GM23338 (cell line): ENCODE results near the gene NPC2. TPM values are rescaled to one million over a fixed set of nuclear protein-coding genes. Genes with fewer than 3 reads are reported as not detected.
A peak's percentile ranks its signal among the peaks of the same experiment; 100 is the strongest.

Experiments
- ATAC-seq: fragments of 200-7000 bp; cut with Tn5 transposase; 3 replicates; pipeline ENCODE4 v1.9.1; 2020
- DNase-seq: peaks from one replicate; pipeline ENCODE4 v3.0.0-alpha.2; 2015; ENCODE audit warnings: low spot score
- H2AFZ ChIP-seq: fragments of 200-600 bp; sonication (generic); 2 replicates; pipeline ENCODE4 v1.8.0; 2016; ENCODE audit warnings: antibody characterized with exemption, mild to moderate bottlenecking, moderate library complexity
- H3F3A ChIP-seq: fragments of 200-600 bp; sonication (generic); replicated peaks from 2 replicates; pipeline ENCODE4 v1.8.0; 2017; ENCODE audit warnings: antibody characterized with exemption, mixed run types, low read depth
- H3K27ac ChIP-seq: fragments of 200-600 bp; sonication (generic); 2 replicates; pipeline ENCODE4 v1.6.1; 2016; ENCODE audit warnings: low read depth
- H3K27me3 ChIP-seq: fragments of 200-600 bp; sonication (generic); 2 replicates; pipeline ENCODE4 v1.8.0; 2016; ENCODE audit warnings: mild to moderate bottlenecking, mixed run types, moderate library complexity; ENCODE audit not compliant: insufficient read depth
- H3K36me3 ChIP-seq: fragments of 200-600 bp; sonication (generic); 2 replicates; pipeline ENCODE4 v1.8.0; 2016; ENCODE audit warnings: mild to moderate bottlenecking; ENCODE audit not compliant: insufficient read depth
- H3K4me1 ChIP-seq: fragments of 200-600 bp; sonication (generic); 2 replicates; pipeline ENCODE4 v1.8.0; 2016; ENCODE audit warnings: mild to moderate bottlenecking, moderate library complexity; ENCODE audit not compliant: insufficient read depth
- H3K4me2 ChIP-seq: fragments of 200-600 bp; sonication (generic); 2 replicates; pipeline ENCODE4 v1.7.1; 2017; ENCODE audit warnings: mixed run types
- H3K4me3 ChIP-seq: fragments of 200-600 bp; sonication (generic); 2 replicates; pipeline ENCODE4 v1.6.1; 2016; ENCODE audit warnings: mixed run types
- H3K79me2 ChIP-seq: fragments of 200-600 bp; sonication (generic); replicated peaks from 2 replicates; pipeline ENCODE4 v1.8.0; 2017; ENCODE audit warnings: mild to moderate bottlenecking; ENCODE audit not compliant: insufficient read depth
- H3K9me2 ChIP-seq: fragments of 200-600 bp; sonication (generic); 2 replicates; pipeline ENCODE4 v1.8.0; 2017; ENCODE audit not compliant: insufficient read depth
- H4K20me1 ChIP-seq: fragments of 200-600 bp; sonication (generic); replicated peaks from 2 replicates; pipeline ENCODE4 v1.8.0; 2017; ENCODE audit warnings: mild to moderate bottlenecking; ENCODE audit not compliant: insufficient read depth
- H3K27ac Mint-ChIP-seq: 2 replicates; pipeline ENCODE4 v1.8.0; 2020; ENCODE audit warnings: inconsistent platforms, mild to moderate bottlenecking, moderate library complexity, mixed read lengths
- H3K27me3 Mint-ChIP-seq: 3 replicates; pipeline ENCODE4 v1.8.0; 2022; ENCODE audit warnings: low read depth, mild to moderate bottlenecking, moderate library complexity, mixed read lengths, inconsistent platforms; ENCODE audit not compliant: insufficient read depth, poor library complexity
- H3K36me3 Mint-ChIP-seq: 3 replicates; pipeline ENCODE4 v1.8.0; 2021; ENCODE audit warnings: low read depth, mild to moderate bottlenecking, inconsistent platforms, moderate library complexity, mixed read lengths
- H3K4me1 Mint-ChIP-seq: 3 replicates; pipeline ENCODE4 v1.8.0; 2020; ENCODE audit warnings: mild to moderate bottlenecking, inconsistent platforms, mixed read lengths
- H3K4me3 Mint-ChIP-seq: 3 replicates; pipeline ENCODE4 v1.8.0; 2021; ENCODE audit warnings: moderate library complexity, mild to moderate bottlenecking, inconsistent platforms, mixed read lengths
- H3K9me3 Mint-ChIP-seq: 3 replicates; pipeline ENCODE4 v1.8.0; 2020; ENCODE audit warnings: moderate library complexity, mild to moderate bottlenecking, inconsistent platforms, mixed read lengths
- CREB1 ChIP-seq: fragments of 250-450 bp; sonication (Bioruptor Pico); IDR thresholded peaks from 2 replicates; pipeline ENCODE4 v1.5.0; 2020; ENCODE audit warnings: low read depth, mild to moderate bottlenecking, moderate library complexity
- CTCF ChIP-seq, 2 experiments: fragments of 200-600 bp in 1 of 2; sonication (generic) in 1 of 2; conservative IDR thresholded peaks; 2 replicates each; pipeline versions ENCODE4 v1.5.1 to v1.6.1; 2016 to 2017; ENCODE audit warnings: antibody characterized with exemption in 2 of 2, low read depth in 2 of 2, mild to moderate bottlenecking in 2 of 2, moderate library complexity in 1 of 2
- ETS1 ChIP-seq: IDR thresholded peaks from 2 replicates; pipeline ENCODE4 v1.6.1; 2016; ENCODE audit warnings: antibody characterized with exemption
- EZH2 ChIP-seq: fragments of 200-600 bp; sonication (generic); IDR thresholded peaks from one replicate; pipeline ENCODE4 v1.8.0; 2017; ENCODE audit warnings: antibody characterized with exemption, mild to moderate bottlenecking, low read depth; ENCODE audit not compliant: unreplicated experiment
- EZH2phosphoT487 ChIP-seq: fragments of 200-600 bp; sonication (generic); IDR thresholded peaks from one replicate; pipeline ENCODE4 v1.8.1; 2018; ENCODE audit warnings: antibody characterized with exemption; ENCODE audit not compliant: unreplicated experiment
- JUNB ChIP-seq: IDR thresholded peaks from one replicate; pipeline ENCODE4 v1.6.1; 2016; ENCODE audit warnings: antibody characterized with exemption; ENCODE audit not compliant: unreplicated experiment
- NANOG ChIP-seq: IDR thresholded peaks from 2 replicates; pipeline ENCODE4 v1.6.1; 2016; ENCODE audit warnings: antibody characterized with exemption, borderline replicate concordance
- POLR2AphosphoS5 ChIP-seq: IDR thresholded peaks from 2 replicates; pipeline ENCODE4 v1.6.1; 2016; ENCODE audit warnings: antibody characterized with exemption, low read depth
- REST ChIP-seq: IDR thresholded peaks from one replicate; pipeline ENCODE4 v1.6.1; 2018; ENCODE audit warnings: antibody characterized with exemption; ENCODE audit not compliant: unreplicated experiment
- STAT1 ChIP-seq: IDR thresholded peaks from one replicate; pipeline ENCODE4 v1.6.1; 2016; ENCODE audit warnings: antibody characterized with exemption; ENCODE audit not compliant: unreplicated experiment
- ZNF114 ChIP-seq: fragments of 250-450 bp; sonication (Bioruptor Pico); IDR thresholded peaks from 2 replicates; pipeline ENCODE4 v1.5.0; 2020; ENCODE audit warnings: mild to moderate bottlenecking, moderate library complexity
- ZNF331 ChIP-seq: fragments of 250-450 bp; sonication (Bioruptor Pico); IDR thresholded peaks from 2 replicates; pipeline ENCODE4 v1.5.0; 2020; ENCODE audit warnings: low read depth, mild to moderate bottlenecking, moderate library complexity
- ZNF462 ChIP-seq: fragments of 250-450 bp; sonication (Bioruptor Pico); IDR thresholded peaks from 2 replicates; pipeline ENCODE4 v1.5.0; 2020; ENCODE audit warnings: mild to moderate bottlenecking, moderate library complexity
- polyA plus RNA-seq: library from polyadenylated mRNA; unstranded; fragments of >200 nt; fragmentation: Nextera tagmentation; extraction: Ambion mirVana; gene quantifications from 2 replicates; pipeline ENCODE4 v1.2.1, GENCODE V29; 2016
- total RNA-seq: library from RNA; depleted of rRNA; stranded (reverse); fragments of >200 nt; shearing (Covaris generic); gene quantifications from 2 replicates; pipeline ENCODE4 v1.2.3, GENCODE V29; 2014

Gene NPC2
- total and polyA plus RNA-seq, 2 experiments from 2014 or later, result 287 to 344 TPM

GRCh38 chr14:74516451-74517160 lies 23.5 kb upstream of the NPC2 start:
- DNase-seq (peak; percentile 55), ATAC-seq (peak; percentile 90)
- no peaks in the 10 kb centered on the region for H3K27me3 ChIP-seq
- TF ChIP-seq STAT1 (no peak), CREB1 (CRISPR knock-in tag) (no peak), CTCF (conservative IDR thresholded peaks at IDR 0.05; ENCODE audit: low read depth in 2 of 2) (no peak), EZH2 (no peak), ETS1 (no peak), JUNB (no peak), POLR2AphosphoS5 (no peak), ZNF462 (CRISPR knock-in tag) (no peak), REST (no peak), EZH2phosphoT487 (no peak), NANOG (no peak), ZNF331 (CRISPR knock-in tag) (no peak), ZNF114 (CRISPR knock-in tag) (no peak)
- no peak overlapping the region for H3K4me3 ChIP-seq
- Mint-ChIP-seq H3K9me3 (no peaks in the 10 kb centered on the region; the same call in 2 of the 3 replicates), H3K27ac (peak overlapping the region; percentile 86), H3K4me3 (no peak overlapping the region), H3K36me3 (no peaks in the 10 kb centered on the region), H3K27me3 (peaks cover 12% of the 10 kb centered on the region), H3K4me1 (peaks cover 20% of the 10 kb centered on the region)
- H4K20me1 ChIP-seq, result no peaks in the 10 kb centered on the region
- no peaks in the 10 kb centered on the region for H3K79me2 ChIP-seq
- no peaks in the 10 kb centered on the region for H3F3A ChIP-seq
- no peaks in the 10 kb centered on the region for H3K36me3 ChIP-seq
- H3K9me2 ChIP-seq, result no peaks in the 10 kb centered on the region; the same call in 1 of the 2 replicates
- H2AFZ ChIP-seq, result peak overlapping the region; percentile 89
- H3K4me1 ChIP-seq, result no peaks in the 10 kb centered on the region
- no peak overlapping the region for H3K4me2 ChIP-seq
- no peak overlapping the region for H3K27ac ChIP-seq
